GM23338 (cell line): ENCODE results near the gene NSG2. TPM values are rescaled to one million over a fixed set of nuclear protein-coding genes. Genes with fewer than 3 reads are reported as not detected.
A peak's percentile ranks its signal among the peaks of the same experiment; 100 is the strongest.

Experiments
- ATAC-seq: fragments of 200-7000 bp; cut with Tn5 transposase; 3 replicates; pipeline ENCODE4 v1.9.1; 2020
- DNase-seq: peaks from one replicate; pipeline ENCODE4 v3.0.0-alpha.2; 2015; ENCODE audit warnings: low spot score
- H2AFZ ChIP-seq: fragments of 200-600 bp; sonication (generic); 2 replicates; pipeline ENCODE4 v1.8.0; 2016; ENCODE audit warnings: antibody characterized with exemption, mild to moderate bottlenecking, moderate library complexity
- H3F3A ChIP-seq: fragments of 200-600 bp; sonication (generic); replicated peaks from 2 replicates; pipeline ENCODE4 v1.8.0; 2017; ENCODE audit warnings: antibody characterized with exemption, mixed run types, low read depth
- H3K27ac ChIP-seq: fragments of 200-600 bp; sonication (generic); 2 replicates; pipeline ENCODE4 v1.6.1; 2016; ENCODE audit warnings: low read depth
- H3K27me3 ChIP-seq: fragments of 200-600 bp; sonication (generic); 2 replicates; pipeline ENCODE4 v1.8.0; 2016; ENCODE audit warnings: mild to moderate bottlenecking, mixed run types, moderate library complexity; ENCODE audit not compliant: insufficient read depth
- H3K36me3 ChIP-seq: fragments of 200-600 bp; sonication (generic); 2 replicates; pipeline ENCODE4 v1.8.0; 2016; ENCODE audit warnings: mild to moderate bottlenecking; ENCODE audit not compliant: insufficient read depth
- H3K4me1 ChIP-seq: fragments of 200-600 bp; sonication (generic); 2 replicates; pipeline ENCODE4 v1.8.0; 2016; ENCODE audit warnings: mild to moderate bottlenecking, moderate library complexity; ENCODE audit not compliant: insufficient read depth
- H3K4me2 ChIP-seq: fragments of 200-600 bp; sonication (generic); 2 replicates; pipeline ENCODE4 v1.7.1; 2017; ENCODE audit warnings: mixed run types
- H3K4me3 ChIP-seq: fragments of 200-600 bp; sonication (generic); 2 replicates; pipeline ENCODE4 v1.6.1; 2016; ENCODE audit warnings: mixed run types
- H3K79me2 ChIP-seq: fragments of 200-600 bp; sonication (generic); replicated peaks from 2 replicates; pipeline ENCODE4 v1.8.0; 2017; ENCODE audit warnings: mild to moderate bottlenecking; ENCODE audit not compliant: insufficient read depth
- H3K9me2 ChIP-seq: fragments of 200-600 bp; sonication (generic); 2 replicates; pipeline ENCODE4 v1.8.0; 2017; ENCODE audit not compliant: insufficient read depth
- H4K20me1 ChIP-seq: fragments of 200-600 bp; sonication (generic); replicated peaks from 2 replicates; pipeline ENCODE4 v1.8.0; 2017; ENCODE audit warnings: mild to moderate bottlenecking; ENCODE audit not compliant: insufficient read depth
- H3K27ac Mint-ChIP-seq: 2 replicates; pipeline ENCODE4 v1.8.0; 2020; ENCODE audit warnings: inconsistent platforms, mild to moderate bottlenecking, moderate library complexity, mixed read lengths
- H3K27me3 Mint-ChIP-seq: 3 replicates; pipeline ENCODE4 v1.8.0; 2022; ENCODE audit warnings: low read depth, mild to moderate bottlenecking, moderate library complexity, mixed read lengths, inconsistent platforms; ENCODE audit not compliant: insufficient read depth, poor library complexity
- H3K36me3 Mint-ChIP-seq: 3 replicates; pipeline ENCODE4 v1.8.0; 2021; ENCODE audit warnings: low read depth, mild to moderate bottlenecking, inconsistent platforms, moderate library complexity, mixed read lengths
- H3K4me1 Mint-ChIP-seq: 3 replicates; pipeline ENCODE4 v1.8.0; 2020; ENCODE audit warnings: mild to moderate bottlenecking, inconsistent platforms, mixed read lengths
- H3K4me3 Mint-ChIP-seq: 3 replicates; pipeline ENCODE4 v1.8.0; 2021; ENCODE audit warnings: moderate library complexity, mild to moderate bottlenecking, inconsistent platforms, mixed read lengths
- H3K9me3 Mint-ChIP-seq: 3 replicates; pipeline ENCODE4 v1.8.0; 2020; ENCODE audit warnings: moderate library complexity, mild to moderate bottlenecking, inconsistent platforms, mixed read lengths
- CREB1 ChIP-seq: fragments of 250-450 bp; sonication (Bioruptor Pico); IDR thresholded peaks from 2 replicates; pipeline ENCODE4 v1.5.0; 2020; ENCODE audit warnings: low read depth, mild to moderate bottlenecking, moderate library complexity
- CTCF ChIP-seq, 2 experiments: fragments of 200-600 bp in 1 of 2; sonication (generic) in 1 of 2; conservative IDR thresholded peaks; 2 replicates each; pipeline versions ENCODE4 v1.5.1 to v1.6.1; 2016 to 2017; ENCODE audit warnings: antibody characterized with exemption in 2 of 2, low read depth in 2 of 2, mild to moderate bottlenecking in 2 of 2, moderate library complexity in 1 of 2
- ETS1 ChIP-seq: IDR thresholded peaks from 2 replicates; pipeline ENCODE4 v1.6.1; 2016; ENCODE audit warnings: antibody characterized with exemption
- EZH2 ChIP-seq: fragments of 200-600 bp; sonication (generic); IDR thresholded peaks from one replicate; pipeline ENCODE4 v1.8.0; 2017; ENCODE audit warnings: antibody characterized with exemption, mild to moderate bottlenecking, low read depth; ENCODE audit not compliant: unreplicated experiment
- NANOG ChIP-seq: IDR thresholded peaks from 2 replicates; pipeline ENCODE4 v1.6.1; 2016; ENCODE audit warnings: antibody characterized with exemption, borderline replicate concordance
- POLR2AphosphoS5 ChIP-seq: IDR thresholded peaks from 2 replicates; pipeline ENCODE4 v1.6.1; 2016; ENCODE audit warnings: antibody characterized with exemption, low read depth
- REST ChIP-seq: IDR thresholded peaks from one replicate; pipeline ENCODE4 v1.6.1; 2018; ENCODE audit warnings: antibody characterized with exemption; ENCODE audit not compliant: unreplicated experiment
- STAT1 ChIP-seq: IDR thresholded peaks from one replicate; pipeline ENCODE4 v1.6.1; 2016; ENCODE audit warnings: antibody characterized with exemption; ENCODE audit not compliant: unreplicated experiment
- ZNF462 ChIP-seq: fragments of 250-450 bp; sonication (Bioruptor Pico); IDR thresholded peaks from 2 replicates; pipeline ENCODE4 v1.5.0; 2020; ENCODE audit warnings: mild to moderate bottlenecking, moderate library complexity
- polyA plus RNA-seq: library from polyadenylated mRNA; unstranded; fragments of >200 nt; fragmentation: Nextera tagmentation; extraction: Ambion mirVana; gene quantifications from 2 replicates; pipeline ENCODE4 v1.2.1, GENCODE V29; 2016
- total RNA-seq: library from RNA; depleted of rRNA; stranded (reverse); fragments of >200 nt; shearing (Covaris generic); gene quantifications from 2 replicates; pipeline ENCODE4 v1.2.3, GENCODE V29; 2014

Gene NSG2
- total and polyA plus RNA-seq, 2 experiments from 2014 or later, result 0.16 TPM; not detected in 1

GRCh38 chr5:174119468-174119881 is 74.0 kb downstream of the NSG2 start (continued):
- TF ChIP-seq ZNF462 (CRISPR knock-in tag) (no peak), STAT1 (no peak), CREB1 (CRISPR knock-in tag) (no peak), EZH2 (no peak), NANOG (no peak)

GRCh38 chr5:174120401-174121005 is 75.0 kb downstream of the NSG2 start:
- Mint-ChIP-seq H3K4me1 (peaks cover 14% of the 10 kb centered on the region), H3K9me3 (no peaks in the 10 kb centered on the region; the same call in 2 of the 3 replicates), H3K27ac (no peak overlapping the region), H3K27me3 (peaks cover 5% of the 10 kb centered on the region), H3K36me3 (no peaks in the 10 kb centered on the region), H3K4me3 (no peak overlapping the region)
- Histone ChIP-seq H4K20me1 (no peaks in the 10 kb centered on the region), H3K27ac (no peak overlapping the region), H3K79me2 (no peaks in the 10 kb centered on the region), H3K36me3 (no peaks in the 10 kb centered on the region), H3K4me2 (no peak overlapping the region), H3F3A (no peaks in the 10 kb centered on the region), H3K9me2 (no peaks in the 10 kb centered on the region; the same call in 1 of the 2 replicates), H3K4me3 (no peak overlapping the region), H2AFZ (peak overlapping the region; percentile 43; the same call in 1 of the 2 replicates), H3K4me1 (no peaks in the 10 kb centered on the region), H3K27me3 (no peaks in the 10 kb centered on the region)
- ATAC-seq (no peak; the same call in 2 of the 3 replicates), DNase-seq (no peak)
- TF ChIP-seq REST, result no peak
- TF ChIP-seq POLR2AphosphoS5, result no peak
- TF ChIP-seq ETS1, result no peak
- TF ChIP-seq CTCF (conservative IDR thresholded peaks at IDR 0.05; ENCODE audit: low read depth in 2 of 2), result no peak
- TF ChIP-seq NANOG, result no peak
